Neuronal stem cell (in vitro differentiated cells): ENCODE results near the gene ZNF219.
A peak's percentile ranks its signal among the peaks of the same experiment; 100 is the strongest.

Experiments
- DNase-seq: peaks from one replicate; pipeline ENCODE4 v3.0.0-alpha.2; 2013; ENCODE audit warnings: low spot score
- H2AFZ ChIP-seq: one replicate; pipeline ENCODE4 v1.6.1; 2013; ENCODE audit warnings: mild to moderate bottlenecking, low read length, inconsistent platforms
- H2AK5ac ChIP-seq: 2 replicates; pipeline ENCODE4 v1.6.1; 2013; ENCODE audit warnings: low read depth, mild to moderate bottlenecking, inconsistent platforms, low read length, moderate library complexity, mixed read lengths
- H2BK120ac ChIP-seq: 2 replicates; pipeline ENCODE4 v1.6.1; 2013; ENCODE audit warnings: low read depth, mild to moderate bottlenecking, inconsistent platforms, low read length, moderate library complexity, mixed read lengths
- H2BK12ac ChIP-seq: one replicate; pipeline ENCODE4 v1.6.1; 2013; ENCODE audit warnings: low read length, inconsistent platforms
- H2BK15ac ChIP-seq: 2 replicates; pipeline ENCODE4 v1.6.1; 2013; ENCODE audit warnings: mild to moderate bottlenecking, low read length, inconsistent platforms, mixed read lengths
- H2BK5ac ChIP-seq: one replicate; pipeline ENCODE4 v1.6.1; 2013; ENCODE audit warnings: inconsistent platforms, mild to moderate bottlenecking, low read length, moderate library complexity
- H3K14ac ChIP-seq: one replicate; pipeline ENCODE4 v1.6.1; 2013; ENCODE audit warnings: low read length, inconsistent platforms
- H3K18ac ChIP-seq: 2 replicates; pipeline ENCODE4 v1.6.1; 2013; ENCODE audit warnings: low read length, inconsistent platforms
- H3K23ac ChIP-seq: 2 replicates; pipeline ENCODE4 v1.6.1; 2013; ENCODE audit warnings: low read depth, mild to moderate bottlenecking, mixed read lengths, low read length, inconsistent platforms; ENCODE audit not compliant: poor library complexity
- H3K27ac ChIP-seq: replicated peaks from 3 replicates; pipeline ENCODE4 v1.5.1; 2013; ENCODE audit warnings: low read length, inconsistent platforms
- H3K27me3 ChIP-seq, 3 experiments: 2 replicates each; pipeline ENCODE4 v1.6.1; 2013; ENCODE audit warnings: low read length in 3 of 3, mild to moderate bottlenecking in 2 of 3, inconsistent platforms in 1 of 3, low read depth in 1 of 3, mixed read lengths in 1 of 3, moderate library complexity in 1 of 3; ENCODE audit not compliant: control insufficient read depth in 3 of 3, insufficient read depth in 3 of 3
- H3K36me3 ChIP-seq, 2 donors: replicated peaks in 1 of 2; 2 replicates each; pipeline ENCODE4 v1.6.1; 2013; ENCODE audit warnings: low read length in 2 of 2; ENCODE audit not compliant: control insufficient read depth in 2 of 2, insufficient read depth in 2 of 2
- H3K4ac ChIP-seq: 2 replicates; pipeline ENCODE4 v1.6.1; 2013; ENCODE audit warnings: inconsistent platforms, mild to moderate bottlenecking, low read length, moderate library complexity
- H3K4me1 ChIP-seq, 2 donors: 1 replicate in 1 of 2; 2 replicates in 1 of 2; pipeline ENCODE4 v1.6.1; 2013; ENCODE audit warnings: low read length in 2 of 2, low read depth in 1 of 2; ENCODE audit not compliant: control insufficient read depth in 2 of 2, insufficient read depth in 1 of 2
- H3K4me2 ChIP-seq: one replicate; pipeline ENCODE4 v1.6.1; 2013; ENCODE audit warnings: mild to moderate bottlenecking, low read length, inconsistent platforms; ENCODE audit not compliant: insufficient read depth, poor library complexity, severe bottlenecking
- H3K4me3 ChIP-seq, 2 donors: 2 replicates each; pipeline ENCODE4 v1.5.1; 2013; ENCODE audit warnings: low read length in 2 of 2, mild to moderate bottlenecking in 2 of 2, inconsistent platforms in 1 of 2, moderate library complexity in 1 of 2
- H3K79me1 ChIP-seq: one replicate; pipeline ENCODE4 v1.6.1; 2013; ENCODE audit warnings: low read depth, mild to moderate bottlenecking, inconsistent platforms, low read length, moderate library complexity
- H3K9ac ChIP-seq: one replicate; pipeline ENCODE4 v1.6.1; 2013; ENCODE audit warnings: mild to moderate bottlenecking, low read depth, low read length, inconsistent platforms; ENCODE audit not compliant: poor library complexity
- H3K9me3 ChIP-seq, 2 donors: replicated peaks in 1 of 2; 2 replicates each; pipeline versions ENCODE3 to v1.6.1; 2013; ENCODE audit warnings: low read length in 2 of 2, mild to moderate bottlenecking in 2 of 2, inconsistent platforms in 1 of 2, low read depth in 1 of 2, mixed read lengths in 1 of 2, moderate library complexity in 1 of 2; ENCODE audit not compliant: control insufficient read depth in 2 of 2, insufficient read depth in 1 of 2
- H4K8ac ChIP-seq: one replicate; pipeline ENCODE4 v1.6.1; 2013; ENCODE audit warnings: low read depth, mild to moderate bottlenecking, inconsistent platforms, low read length, moderate library complexity
- H4K91ac ChIP-seq: one replicate; pipeline ENCODE4 v1.6.1; 2013; ENCODE audit warnings: low read length, low read depth, mild to moderate bottlenecking, inconsistent platforms; ENCODE audit not compliant: poor library complexity
- WGBS, 2 donors: extraction: QIAGEN DNeasy Blood & Tissue Kit; methylation state at CpG; one replicate each; pipeline ENCODE4 v1.1.7; 2013; ENCODE audit warnings: missing lambda C conversion rate in 2 of 2, mixed read lengths in 1 of 2; ENCODE audit not compliant: insufficient read length in 2 of 2, insufficient replicate concordance in 1 of 2; ENCODE audit errors: extremely low coverage in 2 of 2; 5-methylcytosine and 5-hydroxymethylcytosine counted together

Gene ZNF219

DNA sequence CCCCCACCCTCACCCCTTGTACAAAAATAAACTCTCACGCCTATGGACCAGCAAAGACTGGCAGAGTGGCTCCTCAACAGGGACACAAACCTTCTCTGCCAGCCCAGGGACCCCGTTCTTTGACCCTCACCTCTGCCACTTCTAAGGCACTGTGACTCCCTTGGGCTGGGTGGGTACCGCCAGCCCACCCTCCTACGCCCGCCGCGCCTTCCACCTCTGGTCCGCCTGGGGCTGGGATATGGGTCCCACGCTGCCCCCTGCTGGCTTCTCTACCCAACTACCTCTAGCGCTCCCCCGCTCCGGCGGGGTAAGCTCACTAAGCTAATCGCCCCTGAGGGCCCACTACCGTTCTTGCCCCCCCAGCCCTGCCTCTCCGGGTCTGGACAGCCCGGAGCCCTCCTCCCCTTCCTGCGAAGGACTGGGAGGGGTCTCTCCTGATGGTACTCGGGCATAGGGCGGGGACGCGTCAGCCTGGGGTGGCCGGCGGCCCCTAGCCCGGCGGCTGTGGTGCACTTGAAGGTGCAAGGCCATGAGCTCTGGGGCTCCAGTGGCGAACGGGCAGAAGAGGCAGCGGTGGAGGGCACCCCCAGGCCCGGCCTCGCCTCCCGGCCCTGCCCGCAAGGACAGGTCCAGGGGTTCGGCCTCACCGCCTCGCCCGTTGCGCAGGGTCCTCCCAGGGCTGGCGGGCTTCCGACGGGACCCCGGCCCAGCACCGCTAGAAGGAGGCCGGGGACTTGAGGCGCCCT lies 8.1 kb downstream of the ZNF219 start:
- Histone ChIP-seq H3K36me3 (peaks cover 55 to 79% of the 10 kb centered on the region in 2 donors), H2AK5ac (no peak overlapping the region), H3K14ac (no peak overlapping the region), H3K4me3 (no peak overlapping the region), H2AFZ (no peak overlapping the region), H3K9ac (no peak overlapping the region), H3K18ac (peak overlapping the region; percentile 60), H2BK5ac (peak overlapping the region; percentile 42), H2BK120ac (no peak overlapping the region), H3K27me3 (no peaks in the 10 kb centered on the region), H2BK12ac (no peak overlapping the region), H2BK15ac (no peak overlapping the region), H3K79me1 (peaks cover 11% of the 10 kb centered on the region), H3K9me3 (peaks cover 0 to 8% of the 10 kb centered on the region in 2 donors), H4K91ac (no peak overlapping the region), H3K4me1 (peaks cover 29 to 31% of the 10 kb centered on the region in 2 donors), H3K4me2 (no peak overlapping the region), H4K8ac (no peak overlapping the region), H3K23ac (peak overlapping the region; percentile 59), H3K27ac (no peak overlapping the region), H3K4ac (no peak overlapping the region)
- no CpG with 5 or more reads among the region's 45 CpGs for WGBS, 2 donors
- DNase-seq = no peak

DNA sequence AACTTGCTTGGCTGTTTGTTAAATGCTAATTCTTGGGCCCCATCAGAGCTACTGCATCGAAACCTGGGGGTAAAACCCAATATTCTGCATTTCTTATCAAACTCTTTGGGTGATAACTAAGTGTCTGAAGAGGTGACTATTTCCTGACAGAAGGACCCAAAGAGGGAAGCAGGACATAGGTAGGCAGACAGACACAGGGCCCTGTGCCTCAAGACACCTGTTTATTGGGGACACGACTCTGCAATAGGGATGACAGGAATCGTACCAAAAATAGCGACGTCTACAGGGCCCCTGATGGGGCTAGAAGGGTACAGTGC lies 8.6 kb downstream of the ZNF219 start:
- Histone ChIP-seq H3K4me1 (peaks cover 25 to 26% of the 10 kb centered on the region in 2 donors), H3K27me3 (no peaks in the 10 kb centered on the region), H3K4ac (no peak overlapping the region), H4K8ac (no peak overlapping the region), H2AK5ac (no peak overlapping the region), H2BK12ac (no peak overlapping the region), H3K4me3 (no peak overlapping the region), H2BK5ac (no peak overlapping the region), H3K79me1 (peaks cover 11% of the 10 kb centered on the region), H3K18ac (no peak overlapping the region), H2AFZ (no peak overlapping the region), H3K27ac (no peak overlapping the region), H3K36me3 (peaks cover 60 to 84% of the 10 kb centered on the region in 2 donors), H3K14ac (no peak overlapping the region), H2BK15ac (no peak overlapping the region), H3K9ac (no peak overlapping the region), H4K91ac (no peak overlapping the region), H3K9me3 (peaks cover 0 to 8% of the 10 kb centered on the region in 2 donors), H3K23ac (no peak overlapping the region), H3K4me2 (no peak overlapping the region), H2BK120ac (no peak overlapping the region)
- WGBS, 2 donors = no CpG with 5 or more reads among the region's 5 CpGs
- DNase-seq = no peak

- H3K4me2 ChIP-seq = no peak overlapping the region
- peak overlapping the region; percentile 20 for H3K27ac ChIP-seq
- no peak overlapping the region for H2BK15ac ChIP-seq
- H3K4me1 ChIP-seq = peaks cover 24 to 25% of the 10 kb centered on the region in 2 donors
- peaks cover 11% of the 10 kb centered on the region for H3K79me1 ChIP-seq
- no peak overlapping the region for H3K9ac ChIP-seq
- H3K4me3 ChIP-seq = no peak overlapping the region
- DNase-seq = no peak
- H2BK120ac ChIP-seq = no peak overlapping the region
- no peak overlapping the region for H2AK5ac ChIP-seq
- H3K4ac ChIP-seq = no peak overlapping the region
- no peaks in the 10 kb centered on the region for H3K27me3 ChIP-seq
- no peak overlapping the region for H2BK12ac ChIP-seq
- peaks cover 65 to 90% of the 10 kb centered on the region in 2 donors for H3K36me3 ChIP-seq
- H3K23ac ChIP-seq = no peak overlapping the region
- no CpG with 5 or more reads among the region's 1 CpG for WGBS, 2 donors
- H2BK5ac ChIP-seq = no peak overlapping the region
- H4K91ac ChIP-seq = no peak overlapping the region
- H2AFZ ChIP-seq = no peak overlapping the region
- no peak overlapping the region for H3K18ac ChIP-seq
- H4K8ac ChIP-seq = no peak overlapping the region
- H3K9me3 ChIP-seq = peaks cover 0 to 8% of the 10 kb centered on the region in 2 donors
- H3K14ac ChIP-seq = no peak overlapping the region
Measured at GRCh38 chr14:21089271-21089670, 9.2 kb downstream of the ZNF219 start.

DNA sequence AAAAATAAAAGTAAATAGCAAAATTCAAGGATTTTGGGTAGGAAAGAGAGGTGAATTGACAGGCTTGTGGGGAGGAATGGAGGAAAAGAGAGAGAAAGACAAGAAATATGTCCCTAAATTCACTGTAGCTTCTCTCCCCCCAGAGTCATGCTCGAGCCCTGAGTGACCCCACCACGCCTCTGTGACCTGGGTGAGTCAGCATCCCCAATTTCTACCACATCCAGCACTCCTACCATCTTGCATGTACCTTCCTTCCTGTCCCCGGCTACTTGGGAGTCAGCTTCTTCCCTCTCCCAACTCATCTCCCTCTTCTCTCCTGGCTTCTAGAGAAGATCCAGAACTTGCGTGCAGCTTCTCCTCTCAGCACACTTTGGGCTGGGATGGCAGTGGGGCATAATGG lies 9.8 kb downstream of the ZNF219 start:
- no peak overlapping the region for H4K91ac ChIP-seq
- no peak overlapping the region for H3K23ac ChIP-seq
- no peak overlapping the region for H2BK12ac ChIP-seq
- H3K18ac ChIP-seq = no peak overlapping the region
- no peak overlapping the region for H3K4me2 ChIP-seq
- WGBS, 2 donors = no CpG with 5 or more reads among the region's 4 CpGs
- no peak overlapping the region for H3K4me3 ChIP-seq
- DNase-seq = no peak
- peaks cover 71 to 94% of the 10 kb centered on the region in 2 donors for H3K36me3 ChIP-seq
- H3K9me3 ChIP-seq = peaks cover 0 to 8% of the 10 kb centered on the region in 2 donors
- H3K4me1 ChIP-seq = peaks cover 21 to 23% of the 10 kb centered on the region in 2 donors
- H3K27ac ChIP-seq = peak overlapping the region; percentile 20
- H2AFZ ChIP-seq = no peak overlapping the region
- H2AK5ac ChIP-seq = no peak overlapping the region
- H3K27me3 ChIP-seq = no peaks in the 10 kb centered on the region
- H3K9ac ChIP-seq = no peak overlapping the region
- no peak overlapping the region for H4K8ac ChIP-seq
- no peak overlapping the region for H2BK15ac ChIP-seq
- no peak overlapping the region for H3K14ac ChIP-seq
- H2BK5ac ChIP-seq = no peak overlapping the region
- no peak overlapping the region for H3K4ac ChIP-seq
- no peak overlapping the region for H2BK120ac ChIP-seq
- peaks cover 11% of the 10 kb centered on the region for H3K79me1 ChIP-seq
